ENCODE data around the gene OBSCN. TPM values are rescaled to one million over a fixed set of nuclear protein-coding genes. Genes with fewer than 3 reads are reported as not detected.
"Not testable (repeated sequence)": the region's sequence is repeated elsewhere in the genome, so short reads cannot be mapped to it uniquely, and the experiment has no call there.

The OBSCN gene
- total RNA-seq, 1 donor from 2014 or later, result 25.7 TPM

- no peak for TF ChIP-seq CTCF (IDR thresholded peaks at IDR 0.05; ENCODE audit: partially characterized antibody, unreplicated experiment)
- no peak overlapping the region for H3K27ac Mint-ChIP-seq (ENCODE audit: unreplicated experiment)
- peaks cover 5% of the 10 kb centered on the region for H3K4me1 Mint-ChIP-seq (ENCODE audit: low read depth, unreplicated experiment)
- H3K9me3 Mint-ChIP-seq (ENCODE audit: unreplicated experiment), result peaks cover 2% of the 10 kb centered on the region
- H3K4me3 Mint-ChIP-seq (ENCODE audit: unreplicated experiment), result no peak overlapping the region
- H3K36me3 Mint-ChIP-seq (ENCODE audit: unreplicated experiment), result no peaks in the 10 kb centered on the region
- DNase-seq, result no peak
- H3K27me3 Mint-ChIP-seq (ENCODE audit: unreplicated experiment), result peaks cover 4% of the 10 kb centered on the region
Measured at GRCh38 chr1:228181645-228182034, 26.2 kb upstream of the OBSCN start.

GRCh38 chr1:228182296-228183030 is 25.4 kb upstream of the OBSCN start:
- Mint-ChIP-seq H3K4me1 (ENCODE audit: low read depth, unreplicated experiment) (peaks cover 5% of the 10 kb centered on the region), H3K27me3 (ENCODE audit: unreplicated experiment) (peaks cover 4% of the 10 kb centered on the region), H3K4me3 (ENCODE audit: unreplicated experiment) (no peak overlapping the region), H3K36me3 (ENCODE audit: unreplicated experiment) (no peaks in the 10 kb centered on the region), H3K27ac (ENCODE audit: unreplicated experiment) (no peak overlapping the region), H3K9me3 (ENCODE audit: unreplicated experiment) (peaks cover 2% of the 10 kb centered on the region)
- TF ChIP-seq CTCF (IDR thresholded peaks at IDR 0.05; ENCODE audit: partially characterized antibody, unreplicated experiment), result no peak
- no peak for DNase-seq

DNA sequence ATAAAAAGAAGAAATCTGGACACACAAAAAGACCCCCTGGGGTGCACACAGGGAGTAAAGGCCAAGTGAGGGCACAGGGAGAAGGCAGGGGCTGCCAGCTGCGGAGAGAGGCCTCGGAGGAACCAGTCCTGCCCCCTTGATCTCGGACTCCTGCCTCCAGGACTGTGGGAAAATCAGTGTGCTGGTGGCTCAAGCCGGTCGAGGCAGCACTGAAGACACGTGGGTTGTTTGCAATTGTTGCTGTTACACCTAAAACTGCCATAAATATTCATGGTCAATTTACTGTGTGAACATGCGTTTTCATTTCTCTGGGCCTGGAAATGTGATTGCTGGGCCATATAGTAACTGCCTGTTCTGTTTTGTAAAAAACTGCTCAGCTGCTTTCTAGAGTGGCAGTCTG is 23.7 kb upstream of the OBSCN start:
- Mint-ChIP-seq H3K9me3 (ENCODE audit: unreplicated experiment) (peaks cover 2% of the 10 kb centered on the region), H3K36me3 (ENCODE audit: unreplicated experiment) (peaks cover 5% of the 10 kb centered on the region), H3K4me1 (ENCODE audit: low read depth, unreplicated experiment) (no peaks in the 10 kb centered on the region), H3K4me3 (ENCODE audit: unreplicated experiment) (no peak overlapping the region), H3K27me3 (ENCODE audit: unreplicated experiment) (peaks cover 4% of the 10 kb centered on the region), H3K27ac (ENCODE audit: unreplicated experiment) (no peak overlapping the region)
- no peak for DNase-seq
- no peak for TF ChIP-seq CTCF (IDR thresholded peaks at IDR 0.05; ENCODE audit: partially characterized antibody, unreplicated experiment)

DNA sequence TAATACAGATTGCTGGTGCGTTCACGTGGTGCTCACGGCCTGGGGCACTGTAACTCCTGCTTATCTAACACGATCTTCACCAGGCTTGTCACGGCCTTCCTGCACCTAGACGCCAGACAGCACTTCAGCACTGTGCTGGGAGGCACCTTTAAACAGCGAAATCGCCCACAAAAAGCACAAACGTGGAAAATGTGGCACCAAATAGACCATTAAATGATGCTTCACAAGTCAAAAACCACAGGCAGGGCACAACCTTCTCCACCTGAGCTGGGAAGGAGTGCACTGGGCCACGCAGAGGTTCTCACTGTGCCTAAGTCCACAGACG is 22.2 kb upstream of the OBSCN start:
- Mint-ChIP-seq H3K27ac (ENCODE audit: unreplicated experiment) (no peak overlapping the region), H3K36me3 (ENCODE audit: unreplicated experiment) (peaks cover 5% of the 10 kb centered on the region), H3K4me3 (ENCODE audit: unreplicated experiment) (no peak overlapping the region), H3K27me3 (ENCODE audit: unreplicated experiment) (peaks cover 2% of the 10 kb centered on the region), H3K9me3 (ENCODE audit: unreplicated experiment) (no peaks in the 10 kb centered on the region), H3K4me1 (ENCODE audit: low read depth, unreplicated experiment) (no peaks in the 10 kb centered on the region)
- no peak for TF ChIP-seq CTCF (IDR thresholded peaks at IDR 0.05; ENCODE audit: partially characterized antibody, unreplicated experiment)
- no peak for DNase-seq

DNA sequence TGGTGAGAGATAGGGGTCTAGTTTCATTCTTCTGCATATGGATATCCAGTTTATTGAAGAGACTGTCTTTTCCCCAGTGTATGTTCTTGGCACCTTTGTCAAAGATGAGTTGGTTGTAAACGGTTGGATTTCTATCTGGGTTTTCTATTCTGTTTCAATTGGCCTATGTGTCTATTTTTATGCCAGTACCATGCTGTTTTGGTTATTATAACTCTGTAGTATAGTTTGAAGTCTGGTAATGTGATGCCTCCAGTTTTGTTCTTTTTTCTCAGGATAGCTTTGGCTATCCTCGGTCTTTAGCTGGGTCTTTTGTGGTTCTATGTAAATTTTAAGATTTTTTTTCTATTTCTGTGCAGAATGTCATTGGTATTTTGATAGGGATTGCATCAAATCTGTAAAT is 19.6 kb upstream of the OBSCN start:
- not testable (repeated sequence) for H3K27me3 Mint-ChIP-seq (ENCODE audit: unreplicated experiment); H3K36me3 Mint-ChIP-seq (ENCODE audit: unreplicated experiment); H3K4me3 Mint-ChIP-seq (ENCODE audit: unreplicated experiment)

More for the DNA sequence above, 19.6 kb upstream of the OBSCN start:
- not testable (repeated sequence) for H3K9me3 Mint-ChIP-seq (ENCODE audit: unreplicated experiment); H3K4me1 Mint-ChIP-seq (ENCODE audit: low read depth, unreplicated experiment); DNase-seq; H3K27ac Mint-ChIP-seq (ENCODE audit: unreplicated experiment)

Measured in glutamatergic neuron (in vitro differentiated cells).